ENCODE data around the gene BTBD19.
"Not testable (repeated sequence)": the region's sequence is repeated elsewhere in the genome, so short reads cannot be mapped to it uniquely, and the experiment has no call there.

Gene BTBD19

GRCh38 chr1:44810101-44810761 lies 1.9 kb downstream of the BTBD19 start:
- FAIRE-seq: no peak

GRCh38 chr1:44810762-44811105 lies 2.4 kb downstream of the BTBD19 start:
- FAIRE-seq: not testable (repeated sequence)

DNA sequence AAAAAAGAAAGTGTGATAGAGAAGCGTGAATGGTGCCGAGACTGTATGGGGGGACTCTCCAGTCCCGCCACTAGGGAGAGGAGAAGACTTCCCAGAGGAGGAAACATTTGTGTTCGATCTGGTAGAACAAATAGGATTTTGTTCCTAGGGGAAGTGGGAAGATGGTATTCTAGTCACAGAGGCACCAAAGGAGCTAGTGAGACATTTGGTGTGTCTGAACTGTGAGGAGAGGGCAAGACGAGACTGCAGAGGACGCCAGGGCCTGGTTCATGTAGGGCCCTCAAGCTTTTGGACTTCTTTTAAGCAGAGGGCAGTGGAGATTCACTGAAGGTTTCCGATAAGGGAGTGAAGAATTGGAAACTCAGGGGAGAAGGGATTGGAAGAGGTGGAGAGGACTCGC lies 2.9 kb downstream of the BTBD19 start:
- FAIRE-seq: no peak

GRCh38 chr1:44812822-44813543 lies 4.7 kb downstream of the BTBD19 start:
- no peak for FAIRE-seq

- FAIRE-seq: not testable (repeated sequence)
Measured at GRCh38 chr1:44815926-44816325, 7.6 kb downstream of the BTBD19 start.

DNA sequence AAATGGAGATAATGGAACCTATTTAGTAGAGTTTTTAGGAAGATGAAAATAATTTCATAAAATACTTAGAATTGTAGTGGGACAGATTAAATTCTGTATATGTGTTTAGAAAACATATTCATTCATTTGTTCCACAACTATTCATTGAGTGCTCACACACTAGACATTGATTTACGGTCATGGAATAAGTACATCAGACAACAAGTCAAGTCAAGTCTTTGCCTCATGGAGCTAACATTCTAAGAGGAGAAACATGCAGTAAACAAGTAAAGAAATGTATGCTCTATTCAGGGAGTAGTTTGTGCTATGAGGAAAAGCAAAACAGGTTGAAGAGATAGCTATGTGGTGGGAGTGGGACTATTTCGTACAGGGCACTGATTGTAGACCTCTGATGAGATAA lies 9.0 kb downstream of the BTBD19 start:
- no peak for FAIRE-seq

DNA sequence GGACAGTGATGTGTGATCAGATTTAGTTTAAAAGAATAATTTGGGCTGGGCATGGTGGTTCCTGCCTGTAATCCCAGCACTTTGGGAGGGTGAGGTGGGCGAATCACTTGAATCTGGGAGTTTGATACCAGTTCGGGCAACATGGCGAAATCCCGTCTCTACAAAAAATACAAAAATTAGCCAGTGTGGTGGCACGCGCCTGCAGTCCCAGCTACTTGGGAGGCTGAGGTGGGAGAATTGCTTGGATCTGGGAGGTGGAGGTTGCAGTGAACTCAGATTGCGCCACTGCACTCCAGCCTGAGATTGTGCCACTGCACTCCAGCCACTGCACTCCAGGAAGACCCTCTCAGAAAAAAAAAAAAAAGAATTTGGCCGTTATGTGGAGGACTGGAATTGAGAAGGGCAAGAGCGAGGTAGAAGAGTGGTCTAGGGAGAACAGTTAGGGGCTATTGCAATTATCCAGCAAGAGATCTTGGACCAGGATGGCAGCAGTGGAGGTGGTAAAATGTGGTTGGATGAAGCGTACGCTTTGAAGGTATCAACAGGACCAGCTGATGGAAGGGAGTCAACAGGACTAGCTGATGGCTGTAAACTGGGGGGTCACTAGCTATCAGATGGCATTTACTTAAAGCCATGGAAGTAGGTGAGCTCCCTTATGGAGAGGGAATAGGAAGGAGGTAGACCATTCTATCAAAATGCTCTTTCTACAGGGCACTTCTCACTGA lies 9.6 kb downstream of the BTBD19 start:
- no peak for FAIRE-seq

GRCh38 chr1:44819196-44819607 lies 10.9 kb downstream of the BTBD19 start:
- FAIRE-seq: no peak

DNA sequence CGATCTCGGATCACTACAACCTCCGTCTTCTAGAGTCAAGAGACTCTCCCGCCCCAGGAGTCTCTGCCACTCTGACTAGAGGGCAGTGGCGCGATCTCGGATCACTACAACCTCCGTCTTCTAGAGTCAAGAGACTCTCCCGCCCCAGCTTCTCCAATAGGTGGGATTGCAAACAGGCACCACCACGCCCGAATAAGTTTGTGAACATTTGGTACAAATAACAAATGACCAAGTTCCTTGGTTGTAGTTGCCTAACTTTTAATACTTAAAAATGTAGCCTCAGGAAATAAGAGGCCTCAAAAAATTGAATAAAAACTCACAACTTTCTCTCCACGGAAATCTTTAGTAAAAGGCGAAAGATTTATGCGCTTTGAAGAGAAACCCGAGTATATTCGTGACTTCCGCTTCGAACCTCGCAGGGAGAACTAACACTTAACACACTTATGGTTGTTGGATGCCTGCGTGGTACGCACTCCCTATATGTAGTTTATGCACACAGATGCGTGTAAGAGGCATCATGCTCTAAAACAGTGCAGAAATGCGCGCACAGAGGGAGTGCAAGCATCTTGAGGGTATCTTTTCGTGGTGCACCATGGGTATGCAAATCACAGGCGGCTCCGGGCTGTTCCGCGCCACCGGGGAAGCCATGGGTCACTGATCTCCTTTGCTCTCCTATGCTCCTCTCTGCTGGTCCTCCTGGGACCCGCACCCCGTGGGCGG lies 11.4 kb downstream of the BTBD19 start:
- no peak for FAIRE-seq

- FAIRE-seq: no peak
Measured at GRCh38 chr1:44820328-44821239, 12.3 kb downstream of the BTBD19 start.

- FAIRE-seq: no peak
Measured at GRCh38 chr1:44821240-44821715, 13.0 kb downstream of the BTBD19 start.

DNA sequence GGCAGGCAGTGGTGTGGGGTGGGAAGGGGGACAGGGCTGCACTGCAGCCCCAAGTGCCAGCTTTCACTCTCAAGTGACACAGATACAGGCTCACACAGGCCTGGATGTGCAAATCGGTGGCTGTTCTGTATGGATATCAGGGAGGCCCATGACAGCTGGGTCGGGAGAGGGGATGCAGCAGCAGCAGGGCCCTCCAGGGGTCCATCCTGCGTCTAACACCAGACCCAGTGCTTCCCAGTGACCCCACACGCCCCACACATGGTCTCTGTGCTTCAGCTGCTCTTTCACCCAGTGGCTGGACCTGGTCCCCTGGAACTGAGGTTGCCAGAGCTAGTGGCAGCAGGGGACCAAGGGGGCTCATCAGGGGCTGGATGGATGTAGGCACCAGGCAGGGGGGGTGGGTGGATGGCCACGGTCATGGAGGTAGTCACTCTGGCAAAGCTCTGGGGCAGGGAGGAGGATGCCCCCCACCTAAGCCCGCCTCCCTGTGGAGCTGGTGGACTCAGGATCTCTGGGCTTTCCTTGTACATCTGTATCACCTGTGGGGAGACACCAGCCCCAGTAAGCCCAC lies 13.9 kb downstream of the BTBD19 start:
- no peak for FAIRE-seq

GRCh38 chr1:44822981-44823451 lies 14.7 kb downstream of the BTBD19 start:
- no peak for FAIRE-seq

GRCh38 chr1:44824392-44824791 lies 16.1 kb downstream of the BTBD19 start:
- not testable (repeated sequence) for FAIRE-seq

DNA sequence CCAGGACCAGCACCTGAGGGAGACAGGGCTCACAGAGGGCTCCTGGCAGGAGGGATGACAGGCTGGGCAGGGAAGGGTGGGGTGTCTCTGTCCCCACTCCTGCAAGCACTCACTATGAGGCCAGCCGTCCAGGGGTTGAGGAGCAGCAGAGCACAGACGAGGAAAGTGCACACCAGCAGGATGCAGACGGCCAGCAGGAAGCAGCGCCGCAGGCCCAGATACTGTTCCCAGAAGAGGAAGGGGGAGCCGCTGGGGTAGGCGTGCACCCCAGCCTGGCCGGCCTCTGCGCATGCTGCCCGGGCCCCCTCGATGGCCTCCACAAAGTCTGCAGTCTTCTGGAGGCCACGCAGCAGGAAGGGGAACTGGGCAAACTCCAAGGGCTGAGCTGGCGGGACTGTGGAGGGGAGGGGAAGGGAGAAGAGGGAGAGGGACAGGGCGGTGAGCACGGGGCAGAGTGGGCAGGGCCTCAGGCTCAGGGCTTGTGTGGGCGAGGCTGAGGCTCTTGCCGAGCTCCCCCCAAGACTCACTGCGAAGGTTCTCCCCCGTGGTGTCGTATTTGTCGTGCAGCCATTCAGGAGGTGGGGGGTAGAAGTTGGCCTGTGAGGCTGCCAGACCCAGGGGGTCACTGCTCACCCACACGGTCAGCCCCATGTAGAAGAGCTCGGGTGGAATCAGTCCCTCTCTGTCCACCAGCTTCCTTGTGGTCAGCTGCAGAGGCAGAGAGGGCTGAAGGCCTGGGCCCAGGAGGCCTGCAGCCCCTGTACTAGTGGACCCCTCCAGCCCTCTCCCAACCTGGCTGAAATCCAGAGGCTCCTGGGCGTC lies 18.3 kb downstream of the BTBD19 start:
- no peak for FAIRE-seq

- no peak for FAIRE-seq
Measured at GRCh38 chr1:44827197-44828002, 19.1 kb downstream of the BTBD19 start.

GRCh38 chr1:44828003-44828651 lies 19.8 kb downstream of the BTBD19 start:
- FAIRE-seq: no peak

GRCh38 chr1:44828841-44829440 lies 20.6 kb downstream of the BTBD19 start:
- FAIRE-seq: no peak
